ENCODE data around the gene EPS8L2.

DNA sequence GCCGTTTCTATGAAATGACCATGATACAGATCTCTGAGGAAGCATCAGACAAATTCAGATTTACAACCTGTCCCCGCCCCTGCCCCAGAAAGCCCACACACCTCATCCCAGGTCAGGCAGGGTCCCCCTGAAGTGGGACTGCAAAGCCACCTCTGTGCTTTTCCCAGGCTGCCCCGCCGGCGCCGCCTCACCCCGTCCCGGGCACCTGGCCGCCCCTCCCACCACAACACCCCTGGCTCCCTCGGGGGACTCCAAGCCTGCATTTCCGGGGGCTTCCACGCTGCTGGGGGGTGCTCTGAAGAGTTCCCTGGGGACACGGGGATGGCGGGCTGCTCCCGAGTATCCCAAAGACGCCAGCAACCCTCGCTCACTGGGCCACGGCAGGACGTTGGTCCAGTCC, 45.8 kb upstream of the EPS8L2 start:
- TF ChIP-seq, protein P1, sequence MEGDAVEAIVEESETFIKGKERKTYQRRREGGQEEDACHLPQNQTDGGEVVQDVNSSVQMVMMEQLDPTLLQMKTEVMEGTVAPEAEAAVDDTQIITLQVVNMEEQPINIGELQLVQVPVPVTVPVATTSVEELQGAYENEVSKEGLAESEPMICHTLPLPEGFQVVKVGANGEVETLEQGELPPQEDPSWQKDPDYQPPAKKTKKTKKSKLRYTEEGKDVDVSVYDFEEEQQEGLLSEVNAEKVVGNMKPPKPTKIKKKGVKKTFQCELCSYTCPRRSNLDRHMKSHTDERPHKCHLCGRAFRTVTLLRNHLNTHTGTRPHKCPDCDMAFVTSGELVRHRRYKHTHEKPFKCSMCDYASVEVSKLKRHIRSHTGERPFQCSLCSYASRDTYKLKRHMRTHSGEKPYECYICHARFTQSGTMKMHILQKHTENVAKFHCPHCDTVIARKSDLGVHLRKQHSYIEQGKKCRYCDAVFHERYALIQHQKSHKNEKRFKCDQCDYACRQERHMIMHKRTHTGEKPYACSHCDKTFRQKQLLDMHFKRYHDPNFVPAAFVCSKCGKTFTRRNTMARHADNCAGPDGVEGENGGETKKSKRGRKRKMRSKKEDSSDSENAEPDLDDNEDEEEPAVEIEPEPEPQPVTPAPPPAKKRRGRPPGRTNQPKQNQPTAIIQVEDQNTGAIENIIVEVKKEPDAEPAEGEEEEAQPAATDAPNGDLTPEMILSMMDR (IDR thresholded peaks at IDR 0.05; ENCODE audit: poor library complexity): no peak
- TF ChIP-seq EZH2 (IDR thresholded peaks at IDR 0.05; ENCODE audit: borderline replicate concordance): no peak

Measured in hepatocyte (in vitro differentiated cells).